GM12874 (cell line): ENCODE results near the gene SNX25.

ENCODE experiments used
- CTCF ChIP-seq: IDR thresholded peaks from 2 replicates; pipeline ENCODE4 v1.5.1; 2011; ENCODE audit warnings: low read depth, mild to moderate bottlenecking, control low read depth, low read length, moderate library complexity; ENCODE audit not compliant: insufficient read depth

SNX25 gene

GRCh38 chr4:185384930-185385331, 175.5 kb downstream of the SNX25 start:
- no peak for TF ChIP-seq CTCF

- TF ChIP-seq CTCF = no peak
These were observed 178.6 kb downstream of the SNX25 start for GRCh38 chr4:185387957-185388356.

DNA sequence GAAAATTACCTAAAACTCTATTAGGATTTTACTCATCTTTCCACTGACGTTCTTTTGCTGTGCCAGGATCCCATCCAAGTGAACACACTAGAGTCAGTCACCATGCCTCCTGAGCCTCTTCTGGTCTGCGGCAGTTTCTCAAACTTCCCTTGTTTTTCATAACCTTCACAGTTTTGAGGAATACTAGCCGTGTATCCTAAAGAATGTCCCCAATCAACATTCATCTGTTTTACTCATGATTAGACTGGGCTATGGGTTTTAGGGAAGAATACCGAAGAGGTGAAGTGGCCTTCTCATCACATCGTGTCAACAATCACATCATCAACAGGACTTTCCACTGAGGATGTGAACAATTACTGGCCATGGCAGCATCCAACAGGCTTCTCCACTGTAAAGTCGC, 181.5 kb downstream of the SNX25 start:
- no peak for TF ChIP-seq CTCF

- no peak for TF ChIP-seq CTCF
These were observed 182.8 kb downstream of the SNX25 start for GRCh38 chr4:185392156-185392555.

- no peak for TF ChIP-seq CTCF
These were observed 185.3 kb downstream of the SNX25 start for GRCh38 chr4:185394568-185395237.

DNA sequence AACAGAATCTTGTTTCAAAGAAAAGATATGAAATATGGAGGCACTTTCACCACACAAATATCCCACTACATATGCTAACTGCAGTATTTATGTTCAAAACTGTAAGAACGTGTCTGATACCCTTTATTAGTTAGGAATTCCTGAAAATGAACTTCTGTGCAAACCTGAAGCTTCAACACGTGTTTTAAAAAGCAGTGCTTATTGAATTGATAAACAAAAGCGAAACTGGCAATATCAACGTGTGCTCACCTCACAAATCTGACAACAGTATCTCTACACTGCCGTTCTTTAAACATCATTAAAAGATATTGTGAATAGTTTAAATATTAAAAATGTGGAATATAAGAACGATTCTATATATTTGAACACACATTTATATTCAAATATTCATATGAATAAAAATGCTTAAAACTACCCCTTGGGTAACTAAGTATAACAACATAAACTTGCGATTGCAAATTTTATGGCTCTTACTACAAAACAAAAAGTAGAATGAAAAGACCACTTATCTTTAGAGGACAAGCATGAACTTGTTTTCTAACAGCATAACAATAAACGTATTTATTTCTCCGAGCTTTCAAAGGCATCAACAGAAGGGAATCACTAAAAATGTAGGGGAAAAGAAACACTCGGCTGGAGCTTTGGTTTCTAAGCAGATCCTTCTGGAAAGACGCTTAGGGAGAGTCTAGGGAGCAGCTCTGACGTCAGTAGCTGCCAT, 186.0 kb downstream of the SNX25 start, which contains the start of gene LRP2BP:
Gene LRP2BP (minus strand): TSS at position 687 of the 718 bp plus-strand sequence. CDS start 17,738 bp downstream, outside the sequence.
- no peak for TF ChIP-seq CTCF

DNA sequence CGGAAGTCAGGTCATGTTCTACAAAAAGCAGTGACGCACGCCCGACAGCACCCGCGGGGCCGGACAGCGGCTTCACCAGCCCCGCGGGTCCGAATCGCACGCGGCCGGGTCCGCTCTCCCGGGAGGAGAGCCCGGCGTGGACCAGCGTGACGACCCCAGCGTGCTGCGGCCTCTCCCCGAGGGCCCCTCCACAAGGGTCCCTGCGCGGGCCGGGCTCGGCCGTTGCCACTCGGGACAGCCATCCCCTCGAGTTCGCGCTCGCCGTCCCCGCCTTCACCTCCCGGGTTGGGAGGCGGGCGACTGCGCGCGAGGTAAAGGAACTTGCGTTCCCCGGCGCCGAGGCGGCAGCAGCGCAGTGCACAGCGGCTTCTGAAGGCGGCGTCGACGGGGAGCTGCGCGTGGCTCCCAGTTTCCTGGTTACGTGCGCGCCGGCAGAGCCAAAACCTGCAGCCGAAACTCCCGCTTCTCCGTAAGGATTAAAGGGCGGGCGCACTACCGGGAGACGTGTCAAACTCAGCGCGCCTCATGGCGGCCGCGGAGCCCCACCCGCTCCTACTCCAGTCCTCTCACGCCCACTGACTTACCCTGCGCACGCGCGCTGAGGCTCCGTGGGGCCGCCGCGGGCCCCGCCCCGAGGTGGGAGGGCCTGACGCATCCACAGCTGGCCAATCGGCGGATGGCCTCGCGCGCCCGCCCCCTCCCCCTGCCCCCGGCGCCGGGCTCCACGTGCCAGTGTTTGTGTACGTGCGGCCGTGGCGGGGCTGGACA, 186.7 kb downstream of the SNX25 start:
- no peak for TF ChIP-seq CTCF
